ENCODE measurements around the gene ANKRD28. TPM values are rescaled to one million over a fixed set of nuclear protein-coding genes. Genes with fewer than 3 reads are reported as not detected.

The ANKRD28 gene
- total and polyA plus RNA-seq, 2 of the 13 experiments (the other 11 are each of a cell fraction or from before 2014, with no cell fraction given) = 21.0 to 28.9 TPM

GRCh38 chr3:15694628-15695027 lies 103.2 kb downstream of the ANKRD28 start (continued):
- TF ChIP-seq ATF6 (CRISPR knock-in tag; conservative IDR thresholded peaks at IDR 0.05) (no peak), FOXA1 (IDR thresholded peaks at IDR 0.05) (no peak), FOXA1 (CRISPR knock-in tag; IDR thresholded peaks at IDR 0.05) (no peak)
- TF ChIP-seq, protein P1, sequence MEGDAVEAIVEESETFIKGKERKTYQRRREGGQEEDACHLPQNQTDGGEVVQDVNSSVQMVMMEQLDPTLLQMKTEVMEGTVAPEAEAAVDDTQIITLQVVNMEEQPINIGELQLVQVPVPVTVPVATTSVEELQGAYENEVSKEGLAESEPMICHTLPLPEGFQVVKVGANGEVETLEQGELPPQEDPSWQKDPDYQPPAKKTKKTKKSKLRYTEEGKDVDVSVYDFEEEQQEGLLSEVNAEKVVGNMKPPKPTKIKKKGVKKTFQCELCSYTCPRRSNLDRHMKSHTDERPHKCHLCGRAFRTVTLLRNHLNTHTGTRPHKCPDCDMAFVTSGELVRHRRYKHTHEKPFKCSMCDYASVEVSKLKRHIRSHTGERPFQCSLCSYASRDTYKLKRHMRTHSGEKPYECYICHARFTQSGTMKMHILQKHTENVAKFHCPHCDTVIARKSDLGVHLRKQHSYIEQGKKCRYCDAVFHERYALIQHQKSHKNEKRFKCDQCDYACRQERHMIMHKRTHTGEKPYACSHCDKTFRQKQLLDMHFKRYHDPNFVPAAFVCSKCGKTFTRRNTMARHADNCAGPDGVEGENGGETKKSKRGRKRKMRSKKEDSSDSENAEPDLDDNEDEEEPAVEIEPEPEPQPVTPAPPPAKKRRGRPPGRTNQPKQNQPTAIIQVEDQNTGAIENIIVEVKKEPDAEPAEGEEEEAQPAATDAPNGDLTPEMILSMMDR (CRISPR knock-in tag; IDR thresholded peaks at IDR 0.05) = no peak

GRCh38 chr3:15693355-15693754 lies 104.4 kb downstream of the ANKRD28 start:
- CTCF ChIA-PET (ENCODE audit: low intra/inter-chr PET ratio, low total read pairs) = no interaction called here
- FAIRE-seq (no peak), ATAC-seq (no peak), DNase-seq (ENCODE audit: low spot score) (no peak)
- H4K20me1 ChIP-seq (ENCODE audit: insufficient read depth, low read length) = no peaks in the 10 kb centered on the region
- no peaks in the 10 kb centered on the region for H3K9me3 ChIP-seq (ENCODE audit: low read length)
- no TSS peak for BruUV-seq (replicated peaks)
- H3K36me3 ChIP-seq (replicated peaks in 1 of 2; ENCODE audit: control insufficient read depth in 1 of 2, insufficient read depth in 2 of 2, low read length in 2 of 2) = peaks cover 3 to 49% of the 10 kb centered on the region in 2 experiments
- intact Hi-C loops (cut with micrococcal nuclease; ENCODE audit: unreplicated experiment) (no loop called here), in situ Hi-C loops (cut with HindIII; ENCODE audit: extremely low pct_ligation_motif_present, low pct_unique_long_range_greater_than_20kb) (no loop called here)
- H3K9ac ChIP-seq (ENCODE audit: insufficient read depth, low read depth, low read length) = no peak overlapping the region
- no peaks in the 10 kb centered on the region for H3K27me3 ChIP-seq (ENCODE audit: control insufficient read depth in 1 of 2, insufficient read depth in 2 of 2, low read length in 2 of 2)
- H3K79me2 ChIP-seq (ENCODE audit: insufficient read depth, low read length) = no peaks in the 10 kb centered on the region
- WGBS (ENCODE audit: low lambda C conversion rate) = no CpG with 5 or more reads among the region's 1 CpG
- no peak overlapping the region for H2AFZ ChIP-seq (ENCODE audit: low read length)
- H3K4me1 ChIP-seq (ENCODE audit: insufficient read depth, low read length) = no peaks in the 10 kb centered on the region
- POLR2A ChIA-PET = no interaction called here
- H3K27ac ChIP-seq (ENCODE audit: extremely low read length, insufficient read depth, low read length) = no peak overlapping the region
- H3K4me2 ChIP-seq (ENCODE audit: low read depth, low read length) = no peak overlapping the region
- H3K4me3 ChIP-seq (replicated peaks in 1 of 3; ENCODE audit: insufficient read depth in 1 of 3, low read depth in 2 of 3, low read length in 3 of 3) = no peak overlapping the region
- no peak for TF ChIP-seq ZNF441 (CRISPR knock-in tag; IDR thresholded peaks at IDR 0.05; ENCODE audit: borderline replicate concordance)
- TF ChIP-seq ZNF275 (CRISPR knock-in tag; IDR thresholded peaks at IDR 0.05; ENCODE audit: borderline replicate concordance) = no peak
- TF ChIP-seq ZNF691 (CRISPR knock-in tag; IDR thresholded peaks at IDR 0.05; ENCODE audit: borderline replicate concordance, low read depth) = no peak
- TF ChIP-seq GFI1 (CRISPR knock-in tag; IDR thresholded peaks at IDR 0.05; ENCODE audit: borderline replicate concordance) = no peak
- TF ChIP-seq GTF3A (CRISPR knock-in tag; conservative IDR thresholded peaks at IDR 0.05) = no peak
- TF ChIP-seq ZNF749 (CRISPR knock-in tag; IDR thresholded peaks at IDR 0.05; ENCODE audit: borderline replicate concordance) = no peak
- TF ChIP-seq SKI (IDR thresholded peaks at IDR 0.05; ENCODE audit: partially characterized antibody) = no peak
- no peak for TF ChIP-seq EP300 (IDR thresholded peaks at IDR 0.05; ENCODE audit: low read depth in 2 of 2, low read length in 2 of 2)
- no peak for TF ChIP-seq EP300 (CRISPR knock-in tag; IDR thresholded peaks at IDR 0.05; ENCODE audit: borderline replicate concordance)
- TF ChIP-seq ZNF740 (CRISPR knock-in tag; IDR thresholded peaks at IDR 0.05) = no peak
- no peak for TF ChIP-seq HNRNPUL1 (IDR thresholded peaks at IDR 0.05; ENCODE audit: low read depth, low read length)
- TF ChIP-seq ZNF704 (CRISPR knock-in tag; IDR thresholded peaks at IDR 0.05; ENCODE audit: borderline replicate concordance) = no peak
- no peak for TF ChIP-seq ZNF720 (CRISPR knock-in tag; IDR thresholded peaks at IDR 0.05)

All from HepG2 (cell line).